RWPE1 (cell line): ENCODE measurements around the gene GLT6D1.

Experiments
- CTCF ChIA-PET: fragments of 350-600 bp; sonication (Branson Sonifier 250); formaldehyde crosslinking; extraction: SDS; loops from one replicate; lab custom pipeline; 2021; lab: Yijun Ruan, JAX
- POLR2A ChIA-PET: fragments of 400-600 bp; formaldehyde crosslinking; extraction: SDS; loops from one replicate; lab custom pipeline; 2020; ENCODE audit warnings: antibody characterized with exemption; ENCODE audit not compliant: low non-redundant PET; lab: Yijun Ruan, JAX
- DNase-seq: peaks from one replicate; pipeline ENCODE4 v3.0.0; 2012; ENCODE audit warnings: low spot score
- H3K27ac ChIP-seq: fragments of 450-650 bp; 2 replicates; pipeline ENCODE4 v1.5.1; 2017
- TF ChIP-seq, protein P1 (sequence below): fragments of 450-650 bp; conservative IDR thresholded peaks from 2 replicates; pipeline ENCODE4 v1.5.1; 2017; ENCODE audit warnings: low read depth, mild to moderate bottlenecking

Gene GLT6D1

DNA sequence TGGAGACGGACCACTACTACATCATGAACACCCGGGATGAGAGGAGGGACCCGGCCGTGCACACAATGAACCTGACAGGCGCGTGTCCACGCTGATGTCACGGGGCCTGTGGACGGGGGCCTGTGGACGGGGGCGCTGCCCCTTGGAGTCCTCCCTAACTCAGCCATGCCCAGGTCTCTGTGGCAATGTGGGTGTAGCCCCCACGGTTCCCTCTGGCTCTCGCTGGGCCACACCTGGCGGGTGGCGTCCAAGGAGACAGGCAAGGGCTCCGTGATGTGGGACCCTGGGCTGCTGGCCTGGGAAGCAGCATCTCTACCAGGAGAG, 55.7 kb downstream of the GLT6D1 start:
- ChIA-PET POLR2A (no interaction called here), CTCF (interaction anchor here (0.7 kb wide), 1 partner anchor 1488 kb away, joined by 4 read pairs; no protein-coding TSS in a partner anchor)
- no peak for DNase-seq
- TF ChIP-seq, protein P1, sequence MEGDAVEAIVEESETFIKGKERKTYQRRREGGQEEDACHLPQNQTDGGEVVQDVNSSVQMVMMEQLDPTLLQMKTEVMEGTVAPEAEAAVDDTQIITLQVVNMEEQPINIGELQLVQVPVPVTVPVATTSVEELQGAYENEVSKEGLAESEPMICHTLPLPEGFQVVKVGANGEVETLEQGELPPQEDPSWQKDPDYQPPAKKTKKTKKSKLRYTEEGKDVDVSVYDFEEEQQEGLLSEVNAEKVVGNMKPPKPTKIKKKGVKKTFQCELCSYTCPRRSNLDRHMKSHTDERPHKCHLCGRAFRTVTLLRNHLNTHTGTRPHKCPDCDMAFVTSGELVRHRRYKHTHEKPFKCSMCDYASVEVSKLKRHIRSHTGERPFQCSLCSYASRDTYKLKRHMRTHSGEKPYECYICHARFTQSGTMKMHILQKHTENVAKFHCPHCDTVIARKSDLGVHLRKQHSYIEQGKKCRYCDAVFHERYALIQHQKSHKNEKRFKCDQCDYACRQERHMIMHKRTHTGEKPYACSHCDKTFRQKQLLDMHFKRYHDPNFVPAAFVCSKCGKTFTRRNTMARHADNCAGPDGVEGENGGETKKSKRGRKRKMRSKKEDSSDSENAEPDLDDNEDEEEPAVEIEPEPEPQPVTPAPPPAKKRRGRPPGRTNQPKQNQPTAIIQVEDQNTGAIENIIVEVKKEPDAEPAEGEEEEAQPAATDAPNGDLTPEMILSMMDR: no peak
- H3K27ac ChIP-seq: no peak overlapping the region

DNA sequence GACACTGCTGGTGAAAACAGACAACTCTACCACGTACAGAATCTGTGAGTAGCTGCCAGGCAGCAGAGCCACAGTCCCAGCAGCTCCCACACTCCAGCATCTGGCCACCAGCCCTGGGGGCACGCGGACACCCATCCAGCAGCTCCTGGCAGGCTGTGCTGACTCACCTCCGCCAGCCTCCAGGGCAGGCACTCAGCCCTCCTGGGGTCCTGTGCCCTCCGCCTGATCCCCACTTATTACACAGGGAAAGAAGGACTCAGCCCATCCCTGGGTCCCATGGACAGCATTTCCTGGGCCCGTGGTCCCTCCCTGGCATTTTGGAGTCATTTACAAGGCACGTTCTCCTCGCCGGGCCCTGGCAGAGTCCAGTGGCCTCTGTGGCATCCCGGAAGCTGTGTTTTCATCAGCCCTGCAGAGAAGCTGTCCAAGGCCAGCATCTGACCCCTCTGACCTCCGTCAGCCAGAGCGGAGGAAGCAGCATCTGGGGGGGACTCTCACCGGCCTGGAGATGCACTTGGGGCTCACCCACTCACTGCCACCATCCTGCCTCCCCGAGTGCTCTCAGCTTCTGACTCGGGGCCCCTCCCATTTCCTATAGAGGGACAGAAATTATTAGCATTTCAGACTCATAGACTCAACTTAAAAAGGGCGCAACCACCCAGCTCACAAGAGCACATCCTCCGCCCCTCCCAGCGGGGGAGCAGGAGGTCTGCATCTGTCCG, 56.2 kb downstream of the GLT6D1 start:
- TF ChIP-seq, protein P1: no peak

DNA sequence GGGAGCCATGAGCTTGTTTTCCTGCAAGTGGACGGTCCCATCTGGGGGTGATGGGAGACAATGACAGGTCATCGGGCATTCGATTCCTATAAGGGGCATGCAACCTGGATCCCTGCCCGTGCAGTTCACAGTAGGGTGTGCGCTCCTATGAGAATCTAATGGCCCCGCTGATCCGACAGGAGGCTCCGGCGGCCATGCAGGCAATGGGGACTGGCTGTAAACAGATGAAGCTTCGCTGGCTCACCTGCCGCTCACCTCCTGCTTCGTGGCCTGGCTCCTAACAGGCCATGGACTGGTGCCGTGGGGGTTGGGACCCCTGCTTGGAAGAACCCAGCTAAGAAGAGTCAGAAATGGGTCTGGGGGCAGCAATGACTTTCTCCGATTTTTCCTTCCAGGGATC, 56.8 kb downstream of the GLT6D1 start:
- no peak for DNase-seq
- CTCF ChIA-PET: no interaction called here
- POLR2A ChIA-PET: no interaction called here

More for the DNA sequence above, 56.2 kb downstream of the GLT6D1 start:
- ChIA-PET CTCF (interaction anchor here (0.6 to 0.7 kb wide), 2 partner anchors 187 to 1489 kb away, joined by 4 read pairs; no protein-coding TSS in a partner anchor), POLR2A (no interaction called here)
- no peak for DNase-seq
- no peak overlapping the region for H3K27ac ChIP-seq

GRCh38 chr9:135581636-135582426, 57.5 kb downstream of the GLT6D1 start:
- ChIA-PET POLR2A (no interaction called here), CTCF (interaction anchor here (0.6 kb wide), 1 partner anchor 21 kb away, joined by 3 read pairs; no protein-coding TSS in a partner anchor)
- H3K27ac ChIP-seq: no peak overlapping the region
- DNase-seq: no peak
- TF ChIP-seq, protein P1: no peak

More for the DNA sequence above, 56.8 kb downstream of the GLT6D1 start:
- H3K27ac ChIP-seq: no peak overlapping the region
- TF ChIP-seq, protein P1: no peak

GRCh38 chr9:135580664-135581380, 58.5 kb downstream of the GLT6D1 start:
- ChIA-PET CTCF (no interaction called here), POLR2A (no interaction called here)
- no peak for DNase-seq
- TF ChIP-seq, protein P1: no peak
- no peak overlapping the region for H3K27ac ChIP-seq

DNA sequence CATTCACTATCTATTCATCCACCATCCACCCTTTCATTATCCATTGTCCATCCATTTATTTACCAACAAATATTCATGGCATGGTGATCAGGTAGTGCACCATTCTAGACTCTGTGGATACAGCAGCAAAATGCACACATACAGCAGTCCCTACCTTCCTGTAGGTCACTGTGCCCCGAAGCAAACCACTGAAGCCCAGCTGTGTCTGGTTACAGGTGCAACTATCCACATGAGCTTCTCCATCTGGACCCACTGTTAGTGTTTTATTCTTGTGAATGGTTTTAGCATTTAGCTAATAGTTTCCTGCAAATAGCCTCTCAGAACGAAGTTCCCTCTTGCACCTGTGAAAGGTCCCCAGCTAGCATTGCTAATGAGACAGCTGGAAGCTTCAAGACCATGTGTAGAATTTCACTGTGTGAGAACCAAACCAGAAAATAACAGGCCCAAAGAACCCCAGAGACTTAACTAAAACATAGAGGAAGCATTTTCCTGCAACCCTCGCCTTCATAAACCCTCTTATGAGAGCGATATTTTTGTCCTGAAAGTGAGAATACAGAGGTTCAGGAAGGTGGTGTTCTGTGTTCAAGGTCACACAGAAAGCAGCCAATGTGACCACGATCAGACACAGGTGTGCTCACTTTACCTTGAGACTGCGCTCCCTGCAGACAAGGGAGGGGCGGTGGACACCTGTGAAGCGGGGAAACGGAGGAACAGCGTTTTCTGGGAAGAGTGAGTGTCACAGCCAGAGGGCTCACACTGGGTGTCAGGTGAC, 59.3 kb downstream of the GLT6D1 start:
- TF ChIP-seq, protein P1: no peak
- ChIA-PET CTCF (no interaction called here), POLR2A (no interaction called here)
- H3K27ac ChIP-seq: no peak overlapping the region
- no peak for DNase-seq
